HG02884 (cell line): ENCODE results near the gene BRINP2.

Experiments
- ATAC-seq: cut with Tn5 transposase; IDR thresholded peaks from one replicate; pipeline ENCODE4 v1.9.1; 2021; ENCODE audit warnings: mild to moderate bottlenecking, moderate library complexity; ENCODE audit not compliant: unreplicated experiment

BRINP2 gene, protein sequence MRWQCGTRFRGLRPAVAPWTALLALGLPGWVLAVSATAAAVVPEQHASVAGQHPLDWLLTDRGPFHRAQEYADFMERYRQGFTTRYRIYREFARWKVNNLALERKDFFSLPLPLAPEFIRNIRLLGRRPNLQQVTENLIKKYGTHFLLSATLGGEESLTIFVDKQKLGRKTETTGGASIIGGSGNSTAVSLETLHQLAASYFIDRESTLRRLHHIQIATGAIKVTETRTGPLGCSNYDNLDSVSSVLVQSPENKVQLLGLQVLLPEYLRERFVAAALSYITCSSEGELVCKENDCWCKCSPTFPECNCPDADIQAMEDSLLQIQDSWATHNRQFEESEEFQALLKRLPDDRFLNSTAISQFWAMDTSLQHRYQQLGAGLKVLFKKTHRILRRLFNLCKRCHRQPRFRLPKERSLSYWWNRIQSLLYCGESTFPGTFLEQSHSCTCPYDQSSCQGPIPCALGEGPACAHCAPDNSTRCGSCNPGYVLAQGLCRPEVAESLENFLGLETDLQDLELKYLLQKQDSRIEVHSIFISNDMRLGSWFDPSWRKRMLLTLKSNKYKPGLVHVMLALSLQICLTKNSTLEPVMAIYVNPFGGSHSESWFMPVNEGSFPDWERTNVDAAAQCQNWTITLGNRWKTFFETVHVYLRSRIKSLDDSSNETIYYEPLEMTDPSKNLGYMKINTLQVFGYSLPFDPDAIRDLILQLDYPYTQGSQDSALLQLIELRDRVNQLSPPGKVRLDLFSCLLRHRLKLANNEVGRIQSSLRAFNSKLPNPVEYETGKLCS

DNA sequence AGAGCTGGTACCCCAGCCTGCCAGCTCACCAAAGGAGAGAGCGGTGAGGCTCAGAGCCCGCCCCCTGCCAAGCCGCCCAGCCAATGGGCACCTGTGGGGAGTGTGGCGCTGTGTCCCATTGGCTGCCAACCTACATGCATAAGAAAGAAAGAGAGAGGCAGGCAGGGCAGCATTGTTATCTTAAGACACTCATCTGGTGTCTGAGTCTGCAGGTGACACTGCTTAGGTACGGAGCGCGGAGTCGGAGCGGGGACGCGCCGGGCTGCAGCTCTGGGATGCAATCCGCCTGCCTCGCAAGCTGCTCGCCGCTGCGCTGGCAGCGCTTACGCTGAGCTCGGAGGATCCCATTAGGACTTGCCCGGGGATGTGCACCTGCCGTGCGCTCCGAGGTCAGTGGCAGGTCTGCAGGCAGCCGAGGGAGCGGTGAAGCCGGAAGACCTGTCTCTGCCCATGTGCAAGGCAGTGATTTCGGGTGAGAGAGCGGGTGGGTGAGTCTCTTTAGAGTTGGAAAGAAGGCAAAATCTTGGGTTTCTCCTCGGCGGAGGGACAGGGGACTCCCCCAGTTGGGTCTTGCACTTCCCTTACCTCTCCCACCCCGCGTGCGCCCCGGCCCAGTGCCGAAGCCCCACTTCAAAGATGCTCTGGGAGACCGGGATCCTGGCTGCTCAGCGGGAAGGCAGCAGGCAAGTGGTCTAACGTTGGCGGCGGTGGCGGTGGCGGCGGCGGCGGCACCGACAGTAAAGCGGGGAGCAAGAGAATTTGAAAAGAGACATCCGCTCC, at the start of gene BRINP2:
TSS of gene BRINP2 (plus strand) at position 203 of the 780 bp plus-strand sequence. CDS start 58,919 bp downstream, outside the sequence.
- no peak for ATAC-seq

GRCh38 chr1:177122461-177123251, 48.1 kb upstream of the BRINP2 start:
- no peak for ATAC-seq

- ATAC-seq: no peak
Measured at GRCh38 chr1:177124577-177125278, 46.0 kb upstream of the BRINP2 start.

GRCh38 chr1:177126267-177126666, 44.5 kb upstream of the BRINP2 start:
- ATAC-seq: no peak

DNA sequence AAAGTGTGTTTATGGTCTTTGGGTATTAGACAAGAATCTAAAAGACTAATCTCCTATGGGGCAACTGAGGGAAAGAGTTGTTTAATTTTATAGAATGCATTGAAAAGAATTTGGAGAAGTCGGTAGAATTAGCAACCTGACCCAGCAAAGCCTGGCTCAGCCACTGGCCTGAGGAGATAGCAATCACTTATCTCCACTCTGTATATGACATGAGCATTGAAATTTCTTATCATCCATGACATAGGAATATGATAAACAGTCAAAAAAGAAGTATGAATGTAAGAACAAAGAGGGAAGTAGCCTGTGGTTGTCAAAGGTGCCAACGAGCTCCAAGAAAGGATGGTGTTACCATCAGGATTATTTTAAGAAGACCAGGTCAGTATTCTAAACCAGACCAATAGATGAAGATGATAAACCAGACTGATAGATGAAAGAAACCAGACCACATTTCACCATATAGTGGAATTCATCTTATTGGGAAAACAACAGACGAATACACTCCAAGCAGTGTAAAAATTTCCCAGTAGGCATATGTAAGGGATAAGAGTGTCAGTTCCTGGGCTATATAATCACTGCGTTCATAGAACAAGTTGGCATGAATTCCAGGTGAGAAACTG, 42.0 kb upstream of the BRINP2 start:
- ATAC-seq: no peak

- ATAC-seq: no peak
Measured at GRCh38 chr1:177130451-177130945, 40.3 kb upstream of the BRINP2 start.

- no peak for ATAC-seq
Measured at GRCh38 chr1:177131723-177132122, 39.0 kb upstream of the BRINP2 start.

DNA sequence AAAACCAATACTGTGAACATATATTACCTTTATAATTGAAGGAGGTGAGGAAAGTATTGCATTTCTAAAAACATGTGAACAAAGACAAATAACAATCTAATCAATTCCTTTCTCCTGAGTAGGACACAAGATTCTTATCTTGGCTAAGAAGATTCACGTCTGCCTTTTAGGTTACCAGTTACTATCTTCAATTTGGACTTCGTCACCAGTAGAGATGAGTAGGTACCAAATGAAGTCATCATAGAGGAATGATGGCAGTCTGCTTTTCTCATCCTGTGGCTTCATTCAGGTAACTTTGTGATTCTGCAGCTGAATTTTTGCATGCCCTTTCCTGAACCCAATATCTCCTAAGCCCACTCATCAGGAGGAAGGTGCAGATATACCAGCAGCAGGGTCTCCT, 38.6 kb upstream of the BRINP2 start:
- ATAC-seq: no peak

DNA sequence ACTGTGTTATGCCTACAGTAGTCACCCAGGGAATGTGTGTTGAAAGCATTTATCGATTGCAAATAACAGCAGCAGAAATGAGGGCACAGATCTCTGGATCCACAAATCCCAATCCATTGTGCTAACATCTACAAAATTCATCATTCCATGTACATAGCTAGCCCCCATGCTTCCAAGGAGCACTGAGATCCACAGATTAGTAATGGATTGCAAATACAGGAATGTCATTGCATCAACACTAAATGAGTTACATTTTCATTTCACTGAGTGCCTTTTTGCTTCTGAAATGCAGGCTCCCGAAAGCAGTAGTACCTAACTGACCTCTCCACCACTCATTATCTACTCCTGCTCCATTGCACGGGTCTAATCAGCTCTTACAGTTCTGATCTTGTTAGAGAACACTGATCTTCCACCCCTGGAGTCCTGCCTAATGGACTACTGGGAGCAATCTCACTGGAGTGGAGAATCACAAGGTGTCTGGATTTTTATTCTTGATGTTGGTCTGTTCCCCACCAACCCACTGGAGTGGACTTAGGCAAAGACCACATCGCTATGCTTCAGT, 36.7 kb upstream of the BRINP2 start:
- no peak for ATAC-seq

- no peak for ATAC-seq
Measured at GRCh38 chr1:177135250-177135649, 35.5 kb upstream of the BRINP2 start.

DNA sequence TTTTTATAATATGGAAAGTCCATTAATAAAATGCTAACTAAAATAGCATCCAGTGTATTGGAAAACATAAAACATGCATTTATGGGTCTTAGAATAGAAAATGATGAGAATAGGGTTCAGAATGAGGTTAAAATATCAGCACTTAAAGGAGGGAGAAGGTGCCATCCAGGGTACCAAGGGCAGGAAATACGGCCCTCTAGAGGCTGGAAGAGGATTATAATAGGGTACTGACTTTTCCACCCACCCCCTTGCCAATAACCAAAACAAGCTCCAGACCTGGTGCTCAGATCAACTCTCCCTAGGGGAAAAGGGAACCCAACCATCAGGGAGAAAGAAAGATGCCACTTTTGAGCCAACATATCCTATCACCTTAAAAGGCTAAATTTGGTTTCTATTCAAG, 32.9 kb upstream of the BRINP2 start:
- ATAC-seq: no peak

GRCh38 chr1:177138347-177138746, 32.4 kb upstream of the BRINP2 start:
- no peak for ATAC-seq

GRCh38 chr1:177142010-177142409, 28.7 kb upstream of the BRINP2 start:
- ATAC-seq: no peak

GRCh38 chr1:177142791-177143271, 27.9 kb upstream of the BRINP2 start:
- no peak for ATAC-seq

DNA sequence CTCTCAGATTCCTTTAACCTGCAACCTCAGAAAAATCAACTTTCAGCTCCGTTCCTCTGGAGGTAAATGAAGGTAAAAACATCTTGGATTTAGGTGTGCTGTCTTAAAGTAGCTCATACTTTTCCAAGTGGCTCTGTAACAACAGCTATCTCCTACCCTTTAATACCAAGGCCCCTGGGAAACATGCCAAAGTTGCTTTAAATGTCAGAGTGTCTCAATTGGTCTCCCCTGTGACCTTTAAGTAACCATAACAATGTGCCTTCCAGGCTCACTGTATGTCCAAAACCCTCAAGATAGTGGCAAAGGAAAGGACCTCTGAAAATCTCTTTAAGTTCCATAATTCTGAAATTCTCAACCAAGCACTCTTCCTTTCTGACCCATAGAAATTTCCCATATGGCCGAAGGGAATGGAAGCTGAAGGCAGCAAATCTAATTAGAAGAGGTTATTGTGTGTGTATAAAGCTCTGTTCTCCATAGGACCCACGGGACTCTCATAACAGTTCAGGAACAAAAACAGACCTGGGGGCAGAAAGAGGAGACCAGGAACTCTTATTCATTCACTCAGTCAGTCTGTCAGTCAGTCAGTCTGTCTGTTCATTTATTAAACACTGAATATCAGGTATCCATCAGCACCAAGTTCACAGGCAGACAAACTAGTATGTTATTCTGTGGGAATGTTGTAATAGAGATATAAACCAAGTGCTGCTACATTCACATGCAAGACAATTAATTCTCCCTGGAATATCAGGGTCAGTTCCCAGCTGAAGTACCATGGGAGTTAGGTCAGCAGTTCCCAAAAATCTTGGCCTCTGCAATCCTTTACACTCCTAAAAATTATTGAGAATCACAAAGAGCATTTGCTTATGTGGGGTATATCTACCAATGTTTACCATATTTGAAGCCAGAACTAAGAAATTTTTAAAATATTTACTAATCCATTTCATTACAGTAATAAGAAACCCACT, 25.4 kb upstream of the BRINP2 start:
- ATAC-seq: no peak

DNA sequence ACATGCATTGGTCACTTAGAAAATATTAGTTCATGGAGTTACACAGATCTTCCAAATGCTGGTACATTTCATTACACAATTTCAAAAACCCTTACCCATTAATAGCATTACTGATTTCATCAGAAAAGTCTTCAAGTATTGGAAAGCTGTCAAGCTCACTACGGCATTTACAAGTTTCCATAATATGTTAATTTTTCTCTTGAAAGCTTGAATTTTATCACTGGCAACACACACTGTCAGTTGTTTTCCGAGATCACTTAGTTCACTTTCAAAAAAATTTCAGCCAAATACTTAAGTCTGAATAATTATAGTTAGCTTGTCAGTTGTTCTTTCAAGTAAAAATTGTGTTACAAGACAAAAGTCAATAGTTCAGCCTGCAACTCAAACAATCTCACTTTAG, 24.3 kb upstream of the BRINP2 start:
- ATAC-seq: no peak

DNA sequence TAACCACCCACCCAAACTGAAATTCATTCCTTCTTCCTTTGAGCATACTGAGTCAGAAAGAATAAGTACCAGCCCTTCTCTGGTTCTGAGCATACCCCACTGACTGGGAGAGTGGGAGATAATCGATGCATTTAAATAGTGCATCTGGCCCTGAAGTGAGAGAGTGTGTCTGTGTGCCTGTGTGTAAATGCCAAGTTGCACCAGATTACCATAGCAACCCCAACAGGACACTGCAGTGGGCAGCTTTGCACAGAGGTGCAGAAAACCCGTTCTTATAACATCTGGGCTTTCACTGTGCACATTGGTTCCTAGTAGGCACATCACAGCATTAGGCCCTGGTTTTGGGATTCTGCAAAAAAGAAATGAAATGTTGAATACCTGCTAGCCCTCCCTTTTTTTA, 8.5 kb upstream of the BRINP2 start:
- ATAC-seq: no peak
